HG03565 (cell line): ENCODE results near the gene KRTAP10-10.
"Not testable (repeated sequence)": the region's sequence is repeated elsewhere in the genome, so short reads cannot be mapped to it uniquely, and the experiment has no call there.

Source experiments
- ATAC-seq: cut with Tn5 transposase; IDR thresholded peaks from one replicate; pipeline ENCODE4 v1.9.1; 2021; ENCODE audit warnings: mild to moderate bottlenecking, moderate library complexity; ENCODE audit not compliant: unreplicated experiment

KRTAP10-10 gene

DNA sequence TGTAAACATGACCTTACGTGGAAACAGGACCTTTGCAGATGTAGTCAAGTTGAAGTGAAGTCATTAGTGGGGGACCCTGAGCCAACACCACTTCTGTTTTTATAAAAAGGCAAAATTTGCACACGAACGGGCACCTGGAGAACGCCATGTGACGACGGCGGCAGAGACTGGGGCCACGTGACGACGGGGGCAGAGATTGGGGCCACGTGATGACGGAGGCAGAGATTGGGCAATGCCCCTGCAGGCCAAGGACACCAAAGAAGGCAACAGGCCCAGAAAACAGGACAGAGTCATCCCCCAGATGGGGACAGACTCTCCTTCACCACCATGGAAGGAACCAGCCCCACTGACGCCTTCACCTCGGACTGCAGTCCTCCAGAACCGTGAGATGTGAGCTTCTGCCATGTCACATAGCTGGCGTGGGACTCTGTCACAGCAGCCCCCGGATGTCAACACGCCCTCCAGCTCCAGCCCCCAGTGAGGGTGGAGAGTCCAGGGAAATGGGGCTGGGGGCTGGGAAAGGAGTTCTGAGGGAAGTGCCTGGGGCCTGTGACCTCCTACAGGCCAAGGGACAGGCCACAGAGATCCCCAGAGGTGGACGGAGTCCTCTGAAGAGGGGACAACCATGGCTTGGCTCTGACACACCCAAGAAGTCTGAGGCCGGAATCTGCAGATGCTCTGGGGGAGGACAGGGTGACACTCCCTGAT lies 13.3 kb downstream of the KRTAP10-10 start:
- no peak for ATAC-seq

DNA sequence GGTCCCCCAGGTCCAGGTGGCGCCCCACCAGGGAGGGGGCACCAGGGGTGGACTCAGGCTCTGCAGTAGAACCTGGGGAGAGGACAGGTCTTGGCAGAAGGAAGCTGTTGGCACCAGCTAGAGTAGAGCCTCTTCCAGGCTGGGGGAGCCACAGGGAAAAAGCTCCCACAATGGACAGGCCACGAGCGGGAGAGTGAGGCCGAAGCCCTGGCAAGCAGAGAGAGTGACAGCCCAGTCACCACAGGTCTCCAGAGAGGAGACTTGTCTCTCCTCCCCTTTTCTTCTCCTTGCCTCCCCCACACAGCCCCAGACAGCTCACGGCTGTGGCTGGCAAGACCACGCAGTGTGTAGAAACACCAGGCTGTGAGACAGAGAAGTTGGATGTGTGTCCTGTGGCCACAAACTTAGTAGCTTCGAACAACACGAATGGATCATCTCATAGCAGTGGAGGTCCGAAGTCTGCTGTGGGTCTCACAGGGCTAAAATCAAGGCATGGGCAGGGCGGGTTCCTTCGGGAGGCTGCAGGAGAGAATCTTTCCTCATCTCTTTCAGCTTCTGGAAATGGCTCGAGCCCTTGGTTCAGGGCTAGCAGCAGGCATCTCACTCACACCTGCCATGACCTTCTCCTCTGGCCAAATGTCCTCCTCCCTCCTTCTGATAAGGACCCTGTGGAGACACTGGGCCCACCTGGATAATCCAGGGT lies 14.0 kb downstream of the KRTAP10-10 start:
- no peak for ATAC-seq

DNA sequence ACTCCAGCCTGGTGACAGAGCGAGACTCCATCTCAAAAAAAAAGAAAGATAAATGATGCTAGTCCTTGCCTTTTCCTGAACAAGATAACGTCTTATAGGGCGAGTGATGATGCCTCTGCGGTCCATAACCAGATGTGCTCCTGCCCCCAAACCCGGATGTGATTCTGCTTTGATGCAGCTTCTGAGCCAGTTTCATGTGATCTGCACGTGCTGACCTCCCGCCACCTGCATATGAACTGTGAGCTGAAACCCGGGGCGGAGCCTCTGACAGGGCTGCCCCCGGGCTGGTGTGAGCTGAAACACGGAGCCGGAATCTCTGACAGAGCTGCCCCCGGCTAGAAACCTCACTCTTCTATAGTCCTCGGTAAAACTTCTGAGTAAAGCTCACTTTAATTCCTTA lies 16.0 kb downstream of the KRTAP10-10 start:
- no peak for ATAC-seq

DNA sequence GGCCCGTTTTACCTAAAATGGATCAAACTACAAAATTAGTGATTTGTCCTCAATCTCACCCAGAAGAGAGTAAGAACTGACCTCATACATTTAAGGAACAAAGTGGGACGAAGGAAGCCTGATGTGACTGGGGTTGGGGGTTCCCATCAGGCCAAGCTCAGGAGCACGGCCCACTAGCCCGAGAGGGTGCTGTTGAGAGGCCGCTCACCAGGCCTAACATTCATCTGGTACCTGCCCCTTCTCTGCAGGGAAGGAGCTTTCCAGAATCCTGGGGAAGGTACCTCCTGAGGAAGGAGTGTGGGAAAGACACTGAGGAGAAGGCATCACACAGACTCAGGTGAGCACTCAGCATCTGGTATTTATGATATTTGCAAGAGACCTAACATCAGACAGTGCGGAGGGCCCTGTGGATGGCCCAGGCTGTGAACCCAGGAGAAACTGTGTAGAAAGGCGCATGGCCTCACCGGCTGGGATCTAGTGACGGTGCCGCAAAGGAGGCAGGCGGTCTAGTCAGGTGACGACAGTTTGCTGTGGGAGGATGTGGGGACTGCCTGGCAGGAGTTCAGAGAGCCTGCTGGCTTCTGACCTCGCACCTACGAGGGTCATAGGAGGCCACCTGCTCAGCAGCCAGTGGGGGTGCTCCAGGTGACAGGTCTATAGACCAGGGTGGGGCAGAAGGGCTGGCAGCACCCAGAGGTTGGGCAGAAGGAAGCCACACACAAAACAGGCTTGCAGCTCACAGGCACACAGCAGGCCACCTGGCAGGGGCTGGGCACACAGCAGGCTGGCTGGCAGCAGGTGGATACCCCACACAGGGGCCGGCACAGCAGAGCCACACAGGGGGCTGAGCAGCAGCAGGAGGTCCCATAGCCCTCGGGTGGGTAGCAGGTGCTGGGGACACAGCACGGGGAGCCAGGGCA lies 16.8 kb downstream of the KRTAP10-10 start:
- no peak for ATAC-seq

DNA sequence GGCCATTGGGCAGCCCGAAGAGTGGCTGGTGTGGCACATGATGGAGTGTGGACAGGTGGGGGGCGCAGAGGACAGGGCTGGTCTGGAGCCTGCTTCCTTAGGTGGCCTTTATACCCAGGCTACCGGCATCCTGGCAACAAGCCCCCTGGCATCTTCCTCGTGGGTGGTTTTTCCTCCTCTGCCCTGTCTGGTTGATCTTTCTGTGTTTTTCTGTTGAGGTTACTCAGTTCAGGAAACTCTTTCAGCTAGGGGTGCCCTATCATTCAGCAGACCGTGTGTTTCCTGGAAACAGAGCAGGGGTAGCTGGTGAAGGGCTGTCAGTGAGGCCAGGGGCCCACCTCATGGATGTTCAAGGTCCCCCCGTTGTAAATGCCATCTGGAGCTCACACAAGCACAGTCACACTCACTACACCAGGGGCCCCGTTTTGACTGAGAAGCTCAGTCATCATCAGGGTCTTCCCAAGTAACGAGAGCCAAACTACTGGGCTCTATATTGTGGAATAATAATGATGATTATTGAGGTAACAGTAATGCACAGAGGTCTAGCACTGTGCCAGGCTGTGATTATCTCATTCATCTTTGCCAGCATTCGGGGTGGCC lies 17.5 kb downstream of the KRTAP10-10 start, which contains the start of gene KRTAP12-4:
Gene KRTAP12-4 (minus strand): TSS at position 84 of the 600 bp plus-strand sequence. CDS start 45 bp downstream, at position 39.
- no peak for ATAC-seq

DNA sequence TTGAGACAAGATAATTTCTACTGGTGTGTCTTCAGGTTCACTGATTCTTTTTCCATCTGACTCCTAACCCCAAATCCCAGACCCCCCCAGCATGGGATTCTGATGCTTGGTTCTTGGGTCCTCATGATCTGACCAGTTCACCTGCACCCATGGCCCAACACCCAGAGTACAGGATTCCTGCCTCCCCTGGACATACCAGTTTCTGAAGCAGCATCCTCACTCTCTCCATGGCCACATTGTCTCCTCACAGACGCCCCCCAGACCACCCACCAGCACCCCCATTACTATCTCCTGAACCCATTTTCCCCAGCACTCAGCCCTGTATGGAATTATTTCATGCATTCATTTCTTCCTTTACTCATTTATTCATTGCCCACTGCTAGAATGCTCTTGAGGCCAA lies 19.7 kb downstream of the KRTAP10-10 start:
- no peak for ATAC-seq

DNA sequence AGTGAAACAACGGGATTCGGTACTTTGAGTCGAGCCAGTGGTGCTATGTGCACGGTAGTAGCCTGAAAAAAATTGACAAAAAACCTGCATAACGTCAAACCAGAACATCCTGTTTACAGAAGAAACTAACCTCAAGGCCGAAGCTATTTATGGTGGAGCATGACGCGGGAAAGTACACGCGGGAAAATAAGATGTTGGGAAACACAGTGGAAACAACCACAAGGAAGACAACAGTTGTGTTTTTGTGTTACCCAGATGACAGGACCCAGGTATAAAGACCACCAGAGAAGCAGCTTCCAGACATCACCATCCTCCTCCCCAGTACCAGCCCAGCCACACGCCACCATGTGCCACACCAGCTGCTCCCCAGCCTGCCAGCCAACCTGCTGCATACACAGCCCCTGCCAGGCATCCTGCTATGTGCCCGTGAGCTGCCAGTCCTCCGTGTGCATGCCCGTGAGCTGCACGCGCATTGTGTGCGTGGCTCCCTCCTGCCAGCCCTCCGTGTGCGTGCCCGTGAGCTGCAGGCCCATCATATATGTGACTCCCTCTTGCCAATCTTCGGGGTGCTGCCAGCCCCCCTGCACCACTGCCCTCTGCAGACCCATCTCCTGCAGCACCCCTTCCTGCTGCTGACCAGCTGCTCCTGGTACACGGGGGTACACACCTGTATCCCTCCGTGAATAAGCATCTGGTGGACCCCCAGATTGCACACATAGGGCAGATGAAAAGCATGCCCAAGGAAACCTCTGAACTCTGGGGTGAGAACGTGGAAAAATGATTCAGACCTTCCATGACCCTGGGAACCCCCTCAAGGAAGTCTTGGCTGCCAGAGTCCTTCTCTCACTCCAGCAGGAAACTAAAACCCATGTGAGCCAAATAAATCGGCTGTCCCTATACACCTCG lies 20.7 kb downstream of the KRTAP10-10 start, which contains the start of gene KRTAP12-3:
Gene KRTAP12-3 (plus strand): TSS at position 298 of the 906 bp plus-strand sequence. CDS start 48 bp downstream, at position 346.
- no peak for ATAC-seq

DNA sequence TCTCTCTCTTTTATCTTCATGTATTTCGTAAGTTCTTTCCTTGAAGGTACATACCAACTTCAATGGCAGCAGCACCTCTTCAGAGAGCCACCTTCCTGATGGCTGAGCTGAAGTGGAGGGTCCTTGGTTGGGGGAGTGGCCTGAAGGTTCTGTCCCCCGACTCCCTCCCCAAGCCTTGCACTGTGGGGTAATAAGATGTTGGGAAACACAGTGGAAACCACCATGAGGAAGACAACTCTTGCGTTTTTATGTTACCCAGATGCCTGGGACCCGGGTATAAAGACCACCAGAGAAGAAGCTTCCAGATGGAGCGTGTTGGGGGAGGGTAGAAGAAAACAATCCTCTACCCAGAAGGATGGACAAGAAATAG lies 21.4 kb downstream of the KRTAP10-10 start:
- no peak for ATAC-seq

DNA sequence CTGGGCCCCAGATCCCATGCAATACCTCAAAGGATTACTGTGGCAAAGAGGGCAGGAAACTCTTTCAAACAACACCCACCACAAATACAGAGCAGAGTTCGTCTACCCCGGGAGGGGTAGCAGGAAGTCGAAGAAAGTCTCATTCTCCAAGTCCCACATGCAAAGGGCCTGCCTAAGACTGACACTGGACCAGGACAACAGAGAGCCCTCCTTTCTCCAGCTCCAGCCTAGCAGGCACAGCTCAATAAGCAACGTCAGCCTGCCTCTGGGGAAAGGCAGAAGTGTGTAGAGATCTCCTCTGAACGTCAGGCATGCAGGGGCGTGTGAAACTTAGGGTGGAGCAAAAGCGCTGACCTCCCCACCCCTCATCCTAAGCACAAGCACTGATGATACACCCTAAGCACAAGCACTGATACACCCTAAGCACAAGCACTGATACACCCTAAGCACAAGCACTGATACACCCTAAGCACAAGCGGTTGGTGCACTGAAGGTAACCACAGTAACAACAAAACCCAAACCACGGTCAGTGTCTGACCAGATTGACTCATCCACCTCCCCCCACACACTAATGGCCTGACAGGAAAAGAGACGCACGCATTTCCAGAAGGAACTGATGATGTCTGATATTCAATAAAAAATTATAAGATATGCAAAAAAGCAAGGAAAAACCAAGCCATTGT lies 21.9 kb downstream of the KRTAP10-10 start:
- ATAC-seq: no peak

DNA sequence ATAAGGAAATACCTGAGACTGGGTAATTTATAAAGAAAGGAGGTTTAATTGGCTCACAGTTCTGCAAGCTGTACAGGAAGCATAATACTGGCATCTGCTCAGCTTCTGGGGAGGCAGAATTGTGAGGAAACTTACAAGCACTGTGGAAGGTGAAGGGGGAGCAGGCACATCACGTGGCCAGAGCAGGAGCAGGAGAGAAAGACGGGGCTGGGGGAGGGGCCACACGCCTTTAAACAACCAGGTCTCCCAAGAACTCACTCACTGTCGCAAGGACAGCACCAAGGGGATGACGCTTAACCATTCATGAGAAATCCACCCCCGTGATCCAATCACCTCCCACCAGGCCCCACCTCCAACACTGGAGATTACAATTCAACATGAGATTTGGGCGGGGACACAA lies 24.4 kb downstream of the KRTAP10-10 start:
- ATAC-seq: not testable (repeated sequence)

DNA sequence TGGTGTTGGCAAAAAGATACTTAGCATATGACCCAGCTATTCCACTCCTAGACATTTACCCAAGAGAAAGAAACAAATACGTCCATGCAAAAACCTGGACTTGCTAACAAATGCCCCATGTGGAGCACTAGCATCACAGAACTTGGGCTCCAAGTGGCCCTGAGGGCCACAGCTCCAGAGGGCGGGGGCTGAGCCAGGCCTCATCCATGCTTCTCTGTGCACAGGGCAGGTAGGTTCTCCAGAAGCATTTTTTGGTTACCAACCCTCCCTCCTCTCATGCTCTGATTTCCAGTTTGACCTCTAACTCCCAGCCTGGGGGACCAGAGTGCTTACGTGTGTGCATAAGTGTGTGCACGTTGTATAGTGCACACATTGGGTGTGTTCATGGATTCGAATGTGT lies 27.5 kb downstream of the KRTAP10-10 start:
- no peak for ATAC-seq

DNA sequence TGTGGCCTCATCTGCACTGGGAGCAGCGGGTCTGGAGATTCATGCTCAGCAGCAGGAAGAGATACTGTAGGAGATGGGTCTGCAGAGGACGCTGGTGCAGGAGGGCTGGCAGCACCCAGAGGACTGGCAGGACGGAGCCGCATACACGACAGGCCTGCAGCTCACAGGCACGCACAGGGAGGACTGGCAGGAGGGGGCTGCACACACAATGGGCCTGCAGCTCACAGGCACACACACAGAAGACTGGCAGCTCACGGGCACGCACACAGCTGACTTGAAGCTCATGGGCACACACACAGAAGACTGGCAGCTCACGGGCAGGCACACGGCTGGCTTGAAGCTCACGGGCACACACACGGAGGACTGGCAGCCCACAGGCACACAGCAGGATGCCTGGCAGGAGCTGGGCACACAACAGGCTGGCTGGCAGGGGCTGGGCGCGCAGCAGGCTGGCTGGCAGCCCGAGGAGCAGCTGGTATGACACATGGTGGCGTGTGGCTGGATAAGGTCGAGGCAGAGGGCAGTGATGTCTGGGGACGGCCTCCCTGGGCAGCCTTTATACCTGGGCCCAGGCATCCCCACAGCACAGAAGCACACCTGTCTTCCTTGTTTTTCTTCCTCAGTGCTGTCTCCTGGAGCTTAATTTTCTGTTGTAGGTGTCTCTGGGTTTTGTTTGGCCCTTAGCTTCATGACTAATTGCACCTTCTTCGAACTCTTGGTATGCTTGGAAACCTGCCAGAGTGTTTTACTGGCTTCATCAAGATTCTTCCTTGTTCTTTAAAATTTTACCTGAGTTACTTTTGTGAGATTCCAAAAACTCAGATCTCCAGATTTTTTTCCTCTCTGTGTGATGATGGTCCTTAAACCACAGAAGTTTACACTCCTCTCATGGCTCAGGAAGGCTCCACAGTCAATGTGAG lies 29.5 kb downstream of the KRTAP10-10 start, which contains the start of gene KRTAP12-2:
Gene KRTAP12-2 (minus strand): TSS at position 527 of the 920 bp plus-strand sequence. CDS start 41 bp downstream, at position 486.
- no peak for ATAC-seq

DNA sequence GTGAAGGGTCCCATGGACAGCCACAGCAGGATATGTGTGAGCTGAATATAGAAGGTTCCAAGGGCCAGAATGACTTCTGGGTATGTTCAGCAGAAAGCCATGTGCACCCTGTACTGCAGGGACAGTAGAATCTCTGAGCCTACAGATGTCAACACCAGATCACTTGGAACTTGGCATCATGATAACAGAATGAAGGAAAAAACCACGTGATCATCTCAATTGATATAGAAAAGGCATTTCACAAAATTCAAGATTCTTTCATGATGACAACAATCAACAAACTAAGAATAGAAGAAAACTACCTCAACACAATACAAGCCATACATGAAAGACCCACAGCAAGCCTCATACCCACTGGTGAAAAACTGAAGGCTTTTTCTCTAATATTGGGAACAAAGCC lies 30.5 kb downstream of the KRTAP10-10 start:
- no peak for ATAC-seq

DNA sequence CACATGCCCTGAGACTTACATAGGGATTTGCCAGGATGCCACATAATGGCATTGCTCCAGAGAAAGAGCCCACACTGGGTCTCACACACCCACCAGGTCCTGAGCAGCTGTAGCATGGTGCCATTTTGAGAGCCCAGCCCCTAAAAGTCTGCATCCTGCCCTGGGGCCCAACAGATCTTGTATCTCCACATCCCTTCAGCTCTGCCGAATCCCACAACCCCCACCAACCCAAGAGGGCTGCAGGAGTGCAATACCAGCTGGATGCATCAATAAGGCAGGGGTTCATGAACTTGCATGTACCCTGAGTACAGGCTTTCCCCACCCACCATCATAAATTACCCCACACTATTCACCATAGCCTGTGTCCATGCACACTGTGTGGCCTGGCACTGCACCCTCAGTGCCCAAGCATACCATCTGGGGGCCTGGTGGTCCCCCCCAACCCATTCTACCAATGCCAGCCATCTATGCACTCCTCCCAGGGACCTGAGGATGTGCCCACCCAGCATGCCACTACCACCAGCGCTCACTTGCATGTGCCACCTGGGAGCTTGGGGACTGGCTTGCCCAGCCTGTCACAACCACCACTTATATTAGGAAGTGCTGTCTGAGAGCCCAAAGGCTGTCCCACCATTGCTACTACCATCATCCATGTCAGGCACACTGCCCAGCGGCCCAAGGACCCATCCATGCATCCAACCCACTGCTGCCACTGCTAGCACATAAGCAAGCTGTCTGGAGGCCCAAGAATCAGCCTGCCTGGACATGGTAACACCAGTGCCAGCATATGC lies 33.7 kb downstream of the KRTAP10-10 start:
- ATAC-seq: no peak

DNA sequence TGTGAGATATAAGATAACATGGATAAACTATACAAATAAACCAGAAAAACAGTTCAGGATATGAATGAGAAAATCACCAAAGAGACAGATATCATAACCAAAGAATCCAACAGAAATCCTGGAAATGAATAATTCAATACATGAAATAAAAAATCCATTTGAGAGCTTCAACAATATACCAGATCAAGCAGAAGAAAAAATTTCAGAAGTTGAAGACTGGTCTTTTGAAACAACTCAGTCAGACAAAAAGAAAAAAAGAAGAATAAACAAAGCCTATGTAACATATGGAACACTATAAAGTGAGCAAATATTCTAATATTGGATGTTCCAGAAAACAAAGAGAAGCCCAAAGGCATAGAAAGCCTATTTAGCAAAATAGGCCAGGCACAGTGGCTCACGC lies 34.8 kb downstream of the KRTAP10-10 start:
- no peak for ATAC-seq

DNA sequence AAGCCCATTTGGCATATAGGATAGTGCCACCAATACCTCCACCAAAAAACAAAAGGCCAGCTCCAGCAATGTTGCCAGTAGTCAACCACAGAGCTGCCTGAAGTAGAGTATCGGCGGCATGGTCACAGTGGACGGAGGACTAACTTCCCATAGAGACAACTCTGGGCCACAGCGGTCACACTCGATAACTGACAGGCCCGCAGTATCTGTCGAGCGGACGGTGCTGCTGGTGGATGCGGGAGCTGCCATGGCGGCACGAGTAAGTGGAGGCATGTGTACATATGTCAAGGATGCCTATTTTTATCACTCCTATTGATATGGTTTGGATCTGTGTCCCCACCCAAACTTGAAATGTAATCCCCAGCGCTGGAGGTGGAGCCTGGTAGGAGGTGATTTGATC lies 40.7 kb downstream of the KRTAP10-10 start:
- no peak for ATAC-seq

DNA sequence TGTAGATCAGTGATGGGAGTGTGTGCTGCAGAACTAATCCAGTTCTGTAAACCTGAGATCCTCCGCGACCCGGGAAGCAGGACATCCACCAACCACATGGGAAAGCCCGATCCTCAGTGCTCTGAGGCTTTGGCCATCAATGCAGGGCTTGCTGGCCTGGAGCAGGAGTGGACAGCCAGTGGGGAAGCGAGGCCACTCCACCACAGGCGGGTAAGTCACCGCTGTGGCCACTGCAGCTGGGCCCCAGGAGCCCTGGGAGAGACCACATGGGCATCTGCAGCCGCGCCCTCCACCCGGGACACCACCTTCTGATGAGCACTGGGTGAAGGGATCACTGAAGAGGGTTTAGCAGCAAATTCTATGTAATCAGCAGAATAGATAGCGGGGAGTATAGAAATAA lies 44.0 kb downstream of the KRTAP10-10 start:
- no peak for ATAC-seq
